K562 (cell line): ENCODE data around the gene CRB2. TPM values are rescaled to one million over a fixed set of nuclear protein-coding genes. Genes with fewer than 3 reads are reported as not detected.
A peak's percentile ranks its signal among the peaks of the same experiment; 100 is the strongest.

ENCODE experiments used
- BDP1 ChIP-seq: IDR thresholded peaks from 3 replicates; pipeline ENCODE4 v1.6.1; 2011; ENCODE audit not compliant: insufficient read length, insufficient read depth
- CGGBP1 ChIP-seq: fragments of 250-450 bp; sonication (Bioruptor Pico); IDR thresholded peaks from 2 replicates; pipeline ENCODE4 v1.9.0; 2021; ENCODE audit warnings: mild to moderate bottlenecking
- CREM ChIP-seq: IDR thresholded peaks from 2 replicates; pipeline ENCODE4 v1.6.1; 2014; ENCODE audit warnings: antibody characterized with exemption, low read depth
- FOXP4 ChIP-seq: sonication (generic); formaldehyde crosslinking; IDR thresholded peaks from 2 replicates; pipeline ENCODE4 v1.8.0; 2022; ENCODE audit warnings: mild to moderate bottlenecking, missing genetic modification reagents, borderline replicate concordance
- GABPA ChIP-seq: fragments of 200-800 bp; sonication (Bioruptor generic); conservative IDR thresholded peaks from 2 replicates; pipeline ENCODE4 v1.6.1; 2016; ENCODE audit warnings: low read depth, missing genetic modification characterization, missing compliant biosample characterization
- HNRNPL ChIP-seq: fragments of 200-400 bp; formaldehyde crosslinking; IDR thresholded peaks from 2 replicates; pipeline ENCODE4 v1.6.1; 2017; ENCODE audit warnings: low read depth, mild to moderate bottlenecking, low read length
- HNRNPUL1 ChIP-seq: fragments of 200-400 bp; formaldehyde crosslinking; IDR thresholded peaks from 2 replicates; pipeline ENCODE4 v1.6.1; 2017; ENCODE audit warnings: low read length
- HOXB6 ChIP-seq: fragments of 250-450 bp; sonication (Bioruptor Pico); IDR thresholded peaks from 2 replicates; pipeline ENCODE4 v1.5.1; 2022; ENCODE audit warnings: mild to moderate bottlenecking, borderline replicate concordance
- KDM1A ChIP-seq, 2 experiments: fragments of 450-650 bp; IDR thresholded peaks; 2 replicates each; pipeline ENCODE4 v1.6.1; 2016; ENCODE audit warnings: mild to moderate bottlenecking in 2 of 2
- MIER1 ChIP-seq: fragments of 450-650 bp; IDR thresholded peaks from 2 replicates; pipeline ENCODE4 v1.6.1; 2016; ENCODE audit warnings: antibody characterized with exemption, mild to moderate bottlenecking, low read depth
- NR2C1 ChIP-seq, 2 experiments: fragments of 450-650 bp; IDR thresholded peaks; 2 replicates each; pipeline ENCODE4 v1.6.1; 2017; ENCODE audit warnings: mild to moderate bottlenecking in 2 of 2, antibody characterized with exemption in 1 of 2, inconsistent platforms in 1 of 2, missing compliant biosample characterization in 1 of 2, missing genetic modification characterization in 1 of 2
- PCBP2 ChIP-seq: fragments of 200-400 bp; formaldehyde crosslinking; IDR thresholded peaks from 2 replicates; pipeline ENCODE4 v1.6.1; 2018; ENCODE audit warnings: low read length, low read depth, mild to moderate bottlenecking, moderate library complexity; ENCODE audit not compliant: poor library complexity, severe bottlenecking
- PHTF2 ChIP-seq: fragments of 250-450 bp; sonication (Bioruptor Pico); IDR thresholded peaks from 2 replicates; pipeline ENCODE4 v1.5.0; 2021; ENCODE audit warnings: mild to moderate bottlenecking
- PRPF4 ChIP-seq: fragments of 200-400 bp; formaldehyde crosslinking; IDR thresholded peaks from one replicate; pipeline ENCODE4 v1.6.1; 2017; ENCODE audit warnings: low read length, low read depth, mild to moderate bottlenecking; ENCODE audit not compliant: insufficient read depth, poor library complexity, severe bottlenecking
- SIN3A ChIP-seq, 2 experiments: fragments of 150-350 bp in 1 of 2; IDR thresholded peaks; 2 replicates each; pipeline ENCODE4 v1.6.1; 2011 to 2016; ENCODE audit warnings: borderline replicate concordance in 2 of 2, low read depth in 2 of 2, low read length in 2 of 2, mild to moderate bottlenecking in 2 of 2, moderate library complexity in 2 of 2; ENCODE audit not compliant: control insufficient read depth in 1 of 2
- SMARCA4 ChIP-seq: fragments of 450-650 bp; IDR thresholded peaks from 2 replicates; pipeline ENCODE4 v1.6.1; 2016
- ZBED1 ChIP-seq: IDR thresholded peaks from 2 replicates; pipeline ENCODE4 v1.6.1; 2014
- ZBTB26 ChIP-seq: fragments of 450-650 bp; formaldehyde crosslinking; IDR thresholded peaks from 2 replicates; pipeline ENCODE4 v1.4.0; 2022; ENCODE audit warnings: missing genetic modification characterization
- ZBTB43 ChIP-seq: sonication (generic); formaldehyde crosslinking; IDR thresholded peaks from 2 replicates; pipeline ENCODE4 v1.8.0; 2023; ENCODE audit warnings: mild to moderate bottlenecking, missing genetic modification reagents
- ZFX ChIP-seq: sonication (generic); formaldehyde crosslinking; IDR thresholded peaks from 2 replicates; pipeline ENCODE4 v1.8.0; 2022; ENCODE audit warnings: mild to moderate bottlenecking, missing genetic modification reagents, moderate library complexity
- ZNF655 ChIP-seq: fragments of 250-450 bp; sonication (Bioruptor Pico); IDR thresholded peaks from 2 replicates; pipeline ENCODE4 v1.5.0; 2021
- polyA plus RNA-seq, 8 experiments: library from polyadenylated mRNA; depleted of rRNA in 4 of 8; stranded (reverse) in 5 of 8; unstranded in 3 of 8; fragments of >200 nt; fragmentation: Nextera tagmentation in 2 of 8; fragmentation: Illumina TruSeq in 1 of 8; extraction: Ambion mirVana in 2 of 8; extraction: Trizol in 1 of 8; gene quantifications; 2 replicates each; pipeline versions ENCODE4 v1.2.1 to v1.2.3, GENCODE V29; 2011 to 2014; ENCODE audit warnings: inconsistent platforms in 1 of 8, missing spikeins in 1 of 8
- total RNA-seq, 7 experiments: library from RNA; depleted of rRNA in 6 of 7; stranded (reverse); fragments of >200 nt in 6 of 7; fragmentation: Illumina TruSeq in 2 of 7; extraction: Trizol in 2 of 7; gene quantifications; 2 replicates each; pipeline versions ENCODE4 v1.2.1 to v1.2.3, GENCODE V29; 2011 to 2021; ENCODE audit warnings: low replicate concordance in 1 of 7

CRB2 gene
- total and polyA plus RNA-seq, 9 of the 15 experiments (the other 6 are each of a cell fraction or from before 2014, with no cell fraction given) = 0.13 to 1.2 (median 0.25) TPM; not detected in 2

- TF ChIP-seq KDM1A (IDR thresholded peaks at IDR 0.05) (no peak), MIER1 (no peak), PRPF4 (no peak), PCBP2 (no peak), BDP1 (no peak), ZBED1 (no peak), SMARCA4 (no peak), HOXB6 (CRISPR knock-in tag) (no peak), NR2C1 (IDR thresholded peaks at IDR 0.05) (no peak), NR2C1 (tag; IDR thresholded peaks at IDR 0.05) (no peak), HNRNPUL1 (no peak), ZNF655 (CRISPR knock-in tag) (no peak), ZBTB26 (peak; percentile 61; the same call in 1 of the 2 replicates), GABPA (tag) (no peak), HNRNPL (no peak), SIN3A (IDR thresholded peaks at IDR 0.05; ENCODE audit: borderline replicate concordance in 2 of 2, control insufficient read depth in 1 of 2, low read depth in 2 of 2, low read length in 2 of 2) (no peak), PHTF2 (no peak), ZBTB43 (CRISPR knock-in tag) (no peak), FOXP4 (CRISPR knock-in tag) (no peak), CREM (peak; percentile 80), CGGBP1 (CRISPR knock-in tag) (no peak), ZFX (CRISPR knock-in tag) (no peak)
Measured at GRCh38 chr9:123347289-123348060, 8.5 kb upstream of the CRB2 start (continued).
